ENCODE results near the gene PPP2R5E.

- TF ChIP-seq SIN3A (IDR thresholded peaks at IDR 0.05; ENCODE audit: borderline replicate concordance, insufficient read depth, low read length) (no peak), POLR2AphosphoS5 (IDR thresholded peaks at IDR 0.05; ENCODE audit: low read depth, low read length) (no peak), REST (IDR thresholded peaks at IDR 0.05; ENCODE audit: insufficient read depth in 1 of 2, low read depth in 2 of 2, low read length in 2 of 2) (no peak), TAF1 (IDR thresholded peaks at IDR 0.05; ENCODE audit: borderline replicate concordance, insufficient read depth, low read length) (no peak)
Measured at GRCh38 chr14:63436286-63437098, 106.7 kb downstream of the PPP2R5E start.
